ENCODE results near the gene C3AR1. TPM values are rescaled to one million over a fixed set of nuclear protein-coding genes. Genes with fewer than 3 reads are reported as not detected.
"Not testable (repeated sequence)": the region's sequence is repeated elsewhere in the genome, so short reads cannot be mapped to it uniquely, and the experiment has no call there.

The C3AR1 gene
- total RNA-seq: 1 to 10 TPM; 1.4 TPM
- polyA plus RNA-seq (2013, experiment 1 of 2): 8.0 TPM
- 10.5 TPM for polyA plus RNA-seq (2013, experiment 2 of 2)
- 0.26 to 13.5 (median 4.6) reads per million in 172 experiments for total RNA-seq

- DNase-seq (peak in 13 of 14 experiments; percentile 16 to 88 (median 47)), ATAC-seq (ENCODE audit: poor library complexity) (peak; percentile 97)
- H3K36me3 ChIP-seq (ENCODE audit: insufficient read depth, low read length): no peaks in the 10 kb centered on the region
- H3K4me3 ChIP-seq (ENCODE audit: low read length): peak within 1 kb of the TSS; percentile 19
- H3K4me1 Mint-ChIP-seq (ENCODE audit: low read depth): peaks cover 32% of the 10 kb centered on the region
- peak within 1 kb of the TSS; percentile 47 to 48 for H3K27ac ChIP-seq (ENCODE audit: low read depth in 1 of 2, low read length in 2 of 2)
- peaks cover 23% of the 10 kb centered on the region for H3K4me1 ChIP-seq (ENCODE audit: insufficient read depth, low read length)
- H3K36me3 Mint-ChIP-seq (ENCODE audit: low read depth): no peaks in the 10 kb centered on the region
- H3K9me3 ChIP-seq (ENCODE audit: control insufficient read depth in 1 of 2, insufficient read depth in 1 of 2, low read length in 2 of 2): no peaks in the 10 kb centered on the region
- no peaks in the 10 kb centered on the region for H3K9me3 Mint-ChIP-seq
- peak within 1 kb of the TSS; percentile 47 for H3K4me3 Mint-ChIP-seq
- H3K27ac Mint-ChIP-seq: peak within 1 kb of the TSS; percentile 91
- H3K27me3 ChIP-seq (ENCODE audit: control insufficient read depth in 1 of 2, insufficient read depth in 2 of 2, low read length in 2 of 2): no peaks in the 10 kb centered on the region
- CTCF ChIA-PET: interaction anchor here (0.9 to 3.3 kb wide), 6 partner anchors 9 to 178 kb away, joined by 3 to 25 read pairs (median 3); no protein-coding TSS in a partner anchor
- POLR2A ChIA-PET: interaction anchor here (0.6 to 1.9 kb wide), 13 partner anchors 10 to 574 kb away, joined by 3 to 14 read pairs (median 4); partner anchors contain the start of genes FOXJ2, NECAP1 and SLC2A3
- intact Hi-C loops (cut with DNase I, micrococcal nuclease): loop anchor here in 1 of 2 experiments (1.0 kb wide), 1 partner anchor 12 kb away; no protein-coding TSS in a partner anchor
- no peak for TF ChIP-seq CTCF (IDR thresholded peaks at IDR 0.05)
- H3K27me3 Mint-ChIP-seq: no peaks in the 10 kb centered on the region
Observed at GRCh38 chr12:8065991-8066594, at the start of gene C3AR1. Gene C3AR1, minus strand, starts transcription at chr12:8066359. Its CDS starts 6,174 bp downstream, at chr12:8060185.

DNA sequence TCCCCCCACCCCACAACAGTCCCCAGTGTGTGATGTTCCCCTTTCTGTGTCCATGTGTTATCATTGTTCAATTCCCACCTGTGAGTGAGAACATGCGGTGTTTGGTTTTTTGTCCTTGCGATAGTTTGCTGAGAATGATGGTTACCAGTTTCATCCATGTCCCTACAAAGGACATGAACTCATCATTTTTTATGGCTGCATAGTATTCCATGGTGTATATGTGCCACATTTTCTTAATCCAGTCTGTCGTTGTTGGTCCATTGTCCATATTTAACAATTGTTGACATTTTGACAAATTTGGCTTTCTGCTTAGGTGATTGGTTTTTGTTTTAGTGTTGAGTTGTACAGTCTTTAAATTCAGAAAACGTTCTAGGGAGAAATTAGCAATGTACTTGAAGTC is 47.0 kb upstream of the C3AR1 start:
- intact Hi-C loops (cut with DNase I, micrococcal nuclease); ATAC-seq (ENCODE audit: poor library complexity); H3K36me3 ChIP-seq (ENCODE audit: insufficient read depth, low read length); H3K27me3 ChIP-seq (ENCODE audit: control insufficient read depth in 1 of 2, insufficient read depth in 2 of 2, low read length in 2 of 2); H3K27ac ChIP-seq (ENCODE audit: low read depth in 1 of 2, low read length in 2 of 2); H3K4me3 ChIP-seq (ENCODE audit: low read length); H3K27me3 Mint-ChIP-seq; H3K9me3 ChIP-seq (ENCODE audit: control insufficient read depth in 1 of 2, insufficient read depth in 1 of 2, low read length in 2 of 2); H3K9me3 Mint-ChIP-seq; H3K4me3 Mint-ChIP-seq; H3K4me1 Mint-ChIP-seq (ENCODE audit: low read depth); DNase-seq; H3K4me1 ChIP-seq (ENCODE audit: insufficient read depth, low read length); POLR2A ChIA-PET; CTCF ChIA-PET; H3K27ac Mint-ChIP-seq: not testable (repeated sequence)
- H3K36me3 Mint-ChIP-seq (ENCODE audit: low read depth): peaks cover 24% of the 10 kb centered on the region

DNA sequence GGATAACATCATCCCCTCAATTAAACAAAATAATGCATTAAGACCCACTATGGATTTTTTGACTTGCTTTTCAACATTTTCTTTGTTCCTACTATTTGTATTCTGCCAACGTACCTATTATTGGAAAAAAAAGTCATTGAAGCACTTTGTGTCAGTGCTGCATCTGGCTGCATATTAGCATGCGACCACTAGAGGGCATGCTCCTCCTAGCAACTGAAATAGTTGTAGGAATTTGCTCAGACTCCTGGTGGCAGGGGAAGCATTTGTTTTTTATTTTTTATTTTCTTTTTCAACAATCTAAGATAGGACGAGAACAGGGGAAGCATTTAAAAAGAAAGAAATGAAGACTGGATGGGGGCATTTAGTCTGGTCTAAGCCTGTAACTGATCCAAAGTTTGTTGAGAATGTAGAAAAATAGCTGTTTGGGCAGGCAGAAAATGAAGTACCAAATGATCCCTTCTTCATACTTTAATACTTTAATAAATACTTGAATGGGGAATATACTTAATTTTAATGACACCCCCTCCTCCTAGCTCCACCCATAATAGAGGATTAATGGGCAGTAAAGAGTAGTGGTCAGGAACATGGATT is 42.7 kb upstream of the C3AR1 start:
- no peak overlapping the region for H3K4me3 Mint-ChIP-seq
- no peaks in the 10 kb centered on the region for H3K4me1 ChIP-seq (ENCODE audit: insufficient read depth, low read length)

More for the DNA sequence above, 42.7 kb upstream of the C3AR1 start:
- no peaks in the 10 kb centered on the region for H3K27me3 ChIP-seq (ENCODE audit: control insufficient read depth in 1 of 2, insufficient read depth in 2 of 2, low read length in 2 of 2)
- Mint-ChIP-seq H3K9me3 (no peaks in the 10 kb centered on the region), H3K4me1 (ENCODE audit: low read depth) (peaks cover 5% of the 10 kb centered on the region), H3K27ac (no peak overlapping the region), H3K36me3 (ENCODE audit: low read depth) (peaks cover 37% of the 10 kb centered on the region), H3K27me3 (no peaks in the 10 kb centered on the region)
- peak; percentile 100 for TF ChIP-seq CTCF (IDR thresholded peaks at IDR 0.05)
- H3K27ac ChIP-seq (ENCODE audit: low read depth in 1 of 2, low read length in 2 of 2): no peak overlapping the region
- intact Hi-C loops (cut with DNase I, micrococcal nuclease): loop anchor here (1.0 to 10.0 kb wide), 7 partner anchors 20 to 286 kb away; no protein-coding TSS in a partner anchor
- ChIA-PET POLR2A (no interaction called here), CTCF (interaction anchor here (0.6 to 2.3 kb wide), 6 partner anchors 16 to 281 kb away, joined by 3 to 12 read pairs (median 4); no protein-coding TSS in a partner anchor)
- peak; percentile 99 for ATAC-seq (ENCODE audit: poor library complexity)
- H3K9me3 ChIP-seq (ENCODE audit: control insufficient read depth in 1 of 2, insufficient read depth in 1 of 2, low read length in 2 of 2): no peaks in the 10 kb centered on the region
- H3K4me3 ChIP-seq (ENCODE audit: low read length): no peak overlapping the region
- DNase-seq: peak; percentile 64 to 87 (median 72)
- peaks cover 6% of the 10 kb centered on the region for H3K36me3 ChIP-seq (ENCODE audit: insufficient read depth, low read length)

Data from CD4-positive, alpha-beta T cell (primary cell).